OCI-LY3 (cell line): ENCODE data around the gene SBK1.

ENCODE experiments used
- CTCF ChIP-seq: fragments of 200-600, 300-600 bp; sonication (generic); IDR thresholded peaks from 2 replicates; pipeline ENCODE4 v1.5.1; 2014; ENCODE audit warnings: antibody characterized with exemption, low read length, low read depth
- EZH2phosphoT487 ChIP-seq: fragments of 200-600 bp; shearing (Covaris generic); IDR thresholded peaks from 2 replicates; pipeline ENCODE4 v1.6.1; 2018; ENCODE audit warnings: antibody characterized with exemption, mixed run types, low read depth

DNA sequence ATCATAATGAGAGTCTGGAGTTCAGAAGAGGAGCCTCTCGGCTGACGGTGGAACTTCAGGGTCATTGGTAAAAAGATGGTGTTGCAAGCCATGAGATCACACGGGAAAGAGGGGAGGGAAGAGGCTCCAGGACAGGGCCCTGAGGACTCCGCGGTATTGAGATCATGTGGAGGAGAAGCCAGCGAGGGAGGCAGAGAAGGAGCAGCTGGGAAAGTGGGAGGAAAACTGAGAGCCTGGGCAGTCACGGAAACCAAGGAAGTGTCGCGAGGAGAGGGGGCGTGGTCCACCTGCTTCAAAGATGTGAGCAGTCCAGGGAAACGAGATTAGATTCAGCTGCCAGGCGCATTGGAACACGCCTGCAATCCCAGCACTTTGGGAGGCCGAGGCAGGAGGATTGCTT is 27.7 kb upstream of the SBK1 start:
- no peak for TF ChIP-seq CTCF
- TF ChIP-seq EZH2phosphoT487, result no peak
